NB4 (cell line): ENCODE measurements around the gene STRADA.

ENCODE experiments used
- POLR2A ChIP-seq: IDR thresholded peaks from 2 replicates; pipeline ENCODE4 v1.6.1; 2011; ENCODE audit warnings: mild to moderate bottlenecking; ENCODE audit not compliant: insufficient read length; ENCODE audit errors: extremely low read depth
- TF ChIP-seq, protein P1 (sequence below): IDR thresholded peaks from one replicate; pipeline ENCODE4 v1.5.1; 2012; ENCODE audit warnings: low read depth, low read length

DNA sequence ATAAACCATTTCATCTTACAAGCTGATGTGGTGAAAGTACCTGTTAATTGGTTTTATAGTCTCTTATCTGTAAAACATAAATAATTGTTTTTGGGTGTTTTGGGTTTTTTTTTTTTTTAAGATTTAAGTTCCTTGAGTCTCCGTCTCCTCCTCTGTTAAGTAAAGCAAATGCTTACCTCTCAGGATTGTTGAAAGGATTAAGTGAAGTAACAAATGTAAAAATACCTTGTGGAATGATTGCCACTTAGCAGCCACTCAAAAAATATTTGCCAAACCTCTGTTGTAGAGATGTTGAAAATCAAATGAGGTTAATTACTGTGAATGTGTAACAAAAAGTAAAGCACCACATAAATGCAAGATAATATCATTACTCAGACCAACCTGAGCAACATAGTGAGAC is 60.9 kb downstream of the STRADA start:
- TF ChIP-seq, protein P1, sequence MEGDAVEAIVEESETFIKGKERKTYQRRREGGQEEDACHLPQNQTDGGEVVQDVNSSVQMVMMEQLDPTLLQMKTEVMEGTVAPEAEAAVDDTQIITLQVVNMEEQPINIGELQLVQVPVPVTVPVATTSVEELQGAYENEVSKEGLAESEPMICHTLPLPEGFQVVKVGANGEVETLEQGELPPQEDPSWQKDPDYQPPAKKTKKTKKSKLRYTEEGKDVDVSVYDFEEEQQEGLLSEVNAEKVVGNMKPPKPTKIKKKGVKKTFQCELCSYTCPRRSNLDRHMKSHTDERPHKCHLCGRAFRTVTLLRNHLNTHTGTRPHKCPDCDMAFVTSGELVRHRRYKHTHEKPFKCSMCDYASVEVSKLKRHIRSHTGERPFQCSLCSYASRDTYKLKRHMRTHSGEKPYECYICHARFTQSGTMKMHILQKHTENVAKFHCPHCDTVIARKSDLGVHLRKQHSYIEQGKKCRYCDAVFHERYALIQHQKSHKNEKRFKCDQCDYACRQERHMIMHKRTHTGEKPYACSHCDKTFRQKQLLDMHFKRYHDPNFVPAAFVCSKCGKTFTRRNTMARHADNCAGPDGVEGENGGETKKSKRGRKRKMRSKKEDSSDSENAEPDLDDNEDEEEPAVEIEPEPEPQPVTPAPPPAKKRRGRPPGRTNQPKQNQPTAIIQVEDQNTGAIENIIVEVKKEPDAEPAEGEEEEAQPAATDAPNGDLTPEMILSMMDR, result no peak
- TF ChIP-seq POLR2A, result no peak
